LHCN-M2 (cell line): ENCODE results near the gene TPR. TPM values are rescaled to one million over a fixed set of nuclear protein-coding genes. Genes with fewer than 3 reads are reported as not detected.
A peak's percentile ranks its signal among the peaks of the same experiment; 100 is the strongest.

ENCODE experiments used
- DNase-seq: peaks from one replicate; pipeline ENCODE4 v3.0.0-alpha.2; 2012; ENCODE audit warnings: low read depth
- total RNA-seq: library from RNA; depleted of rRNA; stranded (reverse); fragments of >200 nt; gene quantifications from 2 replicates; pipeline ENCODE4 v1.2.3, GENCODE V29; 2014

TPR gene
- total RNA-seq, 1 experiment from 2014 or later, result 75.6 TPM

DNA sequence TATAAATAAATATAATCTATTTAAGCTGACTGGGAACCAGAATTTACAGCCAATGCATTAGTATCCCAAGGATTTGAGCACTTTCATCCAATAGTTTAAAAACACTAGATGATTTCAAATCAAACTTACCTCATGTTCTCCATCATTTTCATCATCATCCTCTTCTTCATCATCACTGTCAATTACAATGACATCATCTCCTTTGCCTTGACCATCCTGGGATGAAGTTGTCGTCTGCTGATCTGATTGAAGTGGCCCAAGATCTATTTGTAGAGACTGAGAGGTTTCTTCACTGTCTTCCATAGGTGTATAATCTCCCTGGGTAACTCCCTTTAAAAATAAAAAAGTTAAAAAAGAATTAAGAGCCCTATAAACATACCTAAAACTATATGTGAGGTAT, 47.7 kb downstream of the TPR start:
- DNase-seq, result no peak

- DNase-seq, result no peak
Observed at GRCh38 chr1:186326009-186326408, 49.0 kb downstream of the TPR start.

DNA sequence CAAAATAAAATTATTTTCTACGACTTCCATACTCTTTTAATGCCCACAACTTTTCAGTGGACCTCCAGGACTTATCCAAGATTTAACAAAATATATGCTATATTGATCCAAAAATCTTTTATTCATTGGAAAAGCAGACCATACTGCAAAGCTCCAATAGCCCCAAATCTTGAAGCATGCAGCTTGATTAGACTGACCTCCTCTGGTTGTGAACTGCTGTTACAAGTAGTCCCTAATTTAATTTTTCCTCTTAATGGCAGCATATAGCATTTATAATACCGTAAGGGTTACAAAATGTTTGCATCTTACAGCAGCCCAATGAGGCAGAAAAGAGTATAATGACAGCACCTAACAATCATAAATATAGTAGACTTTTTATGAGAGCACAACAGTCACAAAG, 49.8 kb downstream of the TPR start:
- peak; percentile 6 for DNase-seq

- DNase-seq, result no peak
Observed at GRCh38 chr1:186323865-186324264, 51.2 kb downstream of the TPR start.

DNA sequence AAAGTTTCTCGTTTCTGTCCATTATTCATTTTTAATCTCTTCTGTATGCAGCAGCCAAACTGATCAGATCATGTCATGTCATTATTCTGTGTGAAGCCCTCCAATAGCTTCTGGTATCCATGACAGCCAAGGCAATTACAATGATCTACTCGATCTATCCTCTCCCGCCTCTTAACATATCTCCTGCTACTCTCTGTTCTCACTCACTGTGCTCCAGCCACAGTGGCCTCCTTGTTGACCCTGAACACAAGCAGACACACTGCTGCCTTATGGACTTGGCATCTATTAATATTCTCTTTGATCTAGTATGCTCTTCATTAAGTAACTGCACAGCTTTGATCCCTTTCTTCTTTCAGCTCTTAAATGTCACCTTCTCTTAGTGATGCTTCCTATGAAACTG, 59.5 kb downstream of the TPR start:
- no peak for DNase-seq

DNA sequence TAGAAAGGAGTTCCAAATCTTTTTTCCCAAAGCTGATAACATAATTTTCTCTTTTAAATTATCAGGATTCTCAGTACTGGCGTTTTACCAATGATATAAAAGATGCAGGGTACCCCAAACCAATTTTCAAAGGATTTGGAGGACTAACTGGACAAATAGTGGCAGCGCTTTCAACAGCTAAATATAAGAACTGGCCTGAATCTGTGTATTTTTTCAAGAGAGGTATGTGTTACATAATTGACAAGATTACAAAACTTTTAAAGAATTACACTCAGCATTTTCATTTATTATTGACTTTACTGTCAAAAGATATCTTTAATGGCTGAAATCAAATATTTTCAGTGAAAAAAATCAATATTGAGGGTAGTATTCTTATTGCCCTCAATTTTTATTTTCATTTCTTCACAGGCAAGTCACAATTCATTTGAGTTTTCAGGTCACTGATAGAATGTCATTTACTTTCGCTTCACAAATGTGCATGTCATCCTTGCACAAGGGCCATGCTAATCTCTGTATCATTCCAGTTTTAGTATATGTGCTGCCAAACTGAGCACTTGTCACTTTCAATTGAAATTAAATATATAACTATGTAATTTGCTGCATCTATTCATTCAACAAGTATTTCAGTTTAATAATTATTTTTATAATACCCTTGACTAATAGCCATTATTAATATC, 63.5 kb downstream of the TPR start:
- no peak for DNase-seq

DNA sequence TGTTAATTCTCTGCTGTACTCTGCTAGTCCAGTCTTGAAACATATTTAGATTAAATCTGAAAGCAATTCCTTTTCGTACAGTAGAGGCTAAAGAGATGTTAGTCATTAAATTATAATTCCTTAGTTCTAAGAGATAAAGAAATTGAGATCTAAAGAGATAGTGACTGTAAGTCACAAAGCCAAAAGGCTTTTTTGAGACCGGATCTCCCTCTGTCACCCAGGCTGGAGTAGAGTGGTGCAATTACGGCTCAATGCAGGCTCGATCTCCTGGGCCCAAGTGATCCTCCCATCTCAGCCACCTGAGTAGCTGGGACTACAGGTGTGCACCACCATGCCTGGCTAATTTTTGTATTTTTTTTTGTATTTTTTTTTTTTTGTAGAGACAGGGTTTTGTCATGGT, 64.7 kb downstream of the TPR start:
- no peak for DNase-seq

- DNase-seq, result no peak
Observed at GRCh38 chr1:186308264-186309060, 66.6 kb downstream of the TPR start.

GRCh38 chr1:186307445-186307844, 67.6 kb downstream of the TPR start:
- DNase-seq, result no peak

GRCh38 chr1:186306533-186306932, 68.5 kb downstream of the TPR start:
- DNase-seq, result no peak

GRCh38 chr1:186304982-186305949, 69.8 kb downstream of the TPR start:
- DNase-seq, result peak; percentile 32

DNA sequence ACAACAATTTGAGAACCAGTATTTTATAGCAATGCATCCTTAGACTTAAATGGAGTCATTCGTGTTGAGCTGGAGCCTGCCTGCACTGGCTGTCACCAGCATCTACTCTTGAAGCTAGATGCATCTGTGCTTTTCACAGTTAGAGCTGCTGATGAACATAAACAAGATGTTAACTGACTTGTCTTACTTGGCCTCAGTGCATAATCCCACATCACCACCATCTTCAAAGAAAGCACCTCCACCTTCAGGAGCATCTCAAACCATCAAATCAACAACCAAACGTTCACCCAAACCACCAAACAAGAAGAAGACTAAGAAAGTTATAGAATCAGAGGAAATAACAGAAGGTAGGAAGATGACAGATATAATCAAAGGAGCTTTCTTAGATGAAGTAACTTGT, 71.1 kb downstream of the TPR start:
- no peak for DNase-seq

- DNase-seq, result no peak
Observed at GRCh38 chr1:186302381-186302920, 72.6 kb downstream of the TPR start.

GRCh38 chr1:186301448-186301847, 73.6 kb downstream of the TPR start:
- DNase-seq, result no peak

- no peak for DNase-seq
Observed at GRCh38 chr1:186300056-186300455, 75.0 kb downstream of the TPR start.

- DNase-seq, result no peak
Observed at GRCh38 chr1:186299570-186299969, 75.5 kb downstream of the TPR start.

- no peak for DNase-seq
Observed at GRCh38 chr1:186298851-186299250, 76.2 kb downstream of the TPR start.

DNA sequence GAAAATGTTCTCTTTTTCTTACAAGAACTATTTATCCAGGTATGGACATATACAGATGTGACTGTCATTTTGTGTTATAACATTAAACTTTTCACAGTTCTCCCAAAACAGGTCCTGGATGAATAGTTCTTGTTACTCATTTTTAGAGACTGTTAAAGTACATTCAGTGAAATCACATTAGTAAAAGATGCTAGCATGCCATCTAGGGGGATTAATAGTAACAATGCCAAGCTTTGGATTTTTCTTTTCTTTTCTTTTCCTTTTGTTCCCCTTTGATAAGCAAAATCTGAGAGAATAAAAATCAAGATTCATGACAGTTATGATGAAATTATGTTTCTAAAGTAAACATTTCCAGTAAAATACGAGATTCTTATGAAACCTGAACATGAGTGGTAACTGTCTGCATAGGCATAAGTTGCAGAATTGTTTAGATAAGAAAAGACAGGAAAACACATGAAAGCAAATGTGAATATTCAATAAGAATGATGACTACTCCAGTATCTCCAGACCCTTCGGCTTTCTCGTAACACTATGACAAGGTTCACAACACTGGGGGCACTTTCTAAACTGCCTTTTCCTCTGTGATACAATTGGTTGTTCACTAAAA, 77.5 kb downstream of the TPR start:
- DNase-seq, result no peak

- no peak for DNase-seq
Observed at GRCh38 chr1:186295980-186296379, 79.1 kb downstream of the TPR start, which contains the start of gene PRG4. PRG4 (plus strand) TSS chr1:186296279.

GRCh38 chr1:186292875-186293274, 82.2 kb downstream of the TPR start:
- DNase-seq, result no peak

GRCh38 chr1:186291271-186291670, 83.8 kb downstream of the TPR start:
- DNase-seq, result no peak
